ENCODE measurements around the gene PLXNA4.

PLXNA4 gene

GRCh38 chr7:132351954-132352499, 224.2 kb downstream of the PLXNA4 start:
- H3K4me3 ChIP-seq (ENCODE audit: low read depth, low read length): no peak overlapping the region
- no peak overlapping the region for H3K27ac ChIP-seq
- in situ Hi-C loops (cut with HindIII; ENCODE audit: low pct_ligation_motif_present, low sequenced_read_pairs): no loop called here
- no peak for DNase-seq
- no peaks in the 10 kb centered on the region for H3K27me3 ChIP-seq (replicated peaks)
- H3K36me3 ChIP-seq (replicated peaks): no peaks in the 10 kb centered on the region
- no peak for TF ChIP-seq CTCF (IDR thresholded peaks at IDR 0.05; ENCODE audit: low read depth, low read length, missing control alignments)

- Histone ChIP-seq H3K27ac (no peak overlapping the region), H3K27me3 (replicated peaks) (no peaks in the 10 kb centered on the region), H3K36me3 (replicated peaks) (no peaks in the 10 kb centered on the region), H3K4me3 (ENCODE audit: low read depth, low read length) (no peak overlapping the region)
- no peak for DNase-seq
- in situ Hi-C loops (cut with HindIII; ENCODE audit: low pct_ligation_motif_present, low sequenced_read_pairs): no loop called here
- TF ChIP-seq CTCF (IDR thresholded peaks at IDR 0.05; ENCODE audit: low read depth, low read length, missing control alignments): no peak
Measured at GRCh38 chr7:132350741-132351140, 225.5 kb downstream of the PLXNA4 start.

- H3K36me3 ChIP-seq (replicated peaks): no peaks in the 10 kb centered on the region
- in situ Hi-C loops (cut with HindIII; ENCODE audit: low pct_ligation_motif_present, low sequenced_read_pairs): no loop called here
- no peak for DNase-seq
- H3K4me3 ChIP-seq (ENCODE audit: low read depth, low read length): no peak overlapping the region
- no peaks in the 10 kb centered on the region for H3K27me3 ChIP-seq (replicated peaks)
- no peak overlapping the region for H3K27ac ChIP-seq
- TF ChIP-seq CTCF (IDR thresholded peaks at IDR 0.05; ENCODE audit: low read depth, low read length, missing control alignments): no peak
Measured at GRCh38 chr7:132349075-132349474, 227.2 kb downstream of the PLXNA4 start.

GRCh38 chr7:132348341-132348740, 227.9 kb downstream of the PLXNA4 start:
- DNase-seq: no peak
- in situ Hi-C loops (cut with HindIII; ENCODE audit: low pct_ligation_motif_present, low sequenced_read_pairs): no loop called here
- Histone ChIP-seq H3K4me3 (ENCODE audit: low read depth, low read length) (no peak overlapping the region), H3K27ac (no peak overlapping the region), H3K27me3 (replicated peaks) (no peaks in the 10 kb centered on the region), H3K36me3 (replicated peaks) (no peaks in the 10 kb centered on the region)
- TF ChIP-seq CTCF (IDR thresholded peaks at IDR 0.05; ENCODE audit: low read depth, low read length, missing control alignments): no peak

- DNase-seq: no peak
Measured at GRCh38 chr7:132347858-132348257, 228.4 kb downstream of the PLXNA4 start.

More at GRCh38 chr7:132347858-132348257, 228.4 kb downstream of the PLXNA4 start:
- Histone ChIP-seq H3K36me3 (replicated peaks) (no peaks in the 10 kb centered on the region), H3K4me3 (ENCODE audit: low read depth, low read length) (no peak overlapping the region), H3K27ac (no peak overlapping the region), H3K27me3 (replicated peaks) (no peaks in the 10 kb centered on the region)
- in situ Hi-C loops (cut with HindIII; ENCODE audit: low pct_ligation_motif_present, low sequenced_read_pairs): no loop called here
- TF ChIP-seq CTCF (IDR thresholded peaks at IDR 0.05; ENCODE audit: low read depth, low read length, missing control alignments): no peak

All from brain microvascular endothelial cell (primary cell).